ENCODE results near the gene CBX8. TPM values are rescaled to one million over a fixed set of nuclear protein-coding genes. Genes with fewer than 3 reads are reported as not detected.
A peak's percentile ranks its signal among the peaks of the same experiment; 100 is the strongest.

CBX8 gene
- total RNA-seq, 1 experiment from 2014 or later, result 2.0 TPM

DNA sequence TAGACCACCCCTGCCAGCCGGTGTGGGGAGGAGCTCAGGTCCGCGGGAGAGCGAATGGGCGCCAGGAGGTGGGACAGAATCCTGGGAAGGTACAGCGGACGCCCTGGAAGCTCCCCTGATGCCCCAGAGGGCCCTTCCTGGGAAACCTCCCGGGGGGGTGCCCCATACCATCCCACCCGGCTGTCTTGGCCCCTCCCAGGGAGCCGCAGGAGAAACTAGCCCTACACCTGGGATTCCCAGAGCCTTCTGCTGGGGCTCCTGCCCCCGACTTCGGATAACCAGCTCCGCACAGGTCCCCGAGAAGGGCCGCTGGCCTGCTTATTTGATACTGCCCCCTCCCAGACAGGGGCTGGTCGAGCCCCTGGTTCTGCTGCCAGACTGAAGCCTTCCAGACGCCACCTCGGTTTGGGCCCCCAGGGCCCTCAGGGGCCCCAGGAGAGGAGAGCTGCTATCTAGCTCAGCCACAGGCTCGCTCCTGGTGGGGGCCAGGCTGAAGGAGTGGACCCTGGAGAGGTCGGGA lies 45.3 kb upstream of the CBX8 start:
- H3K4me1 Mint-ChIP-seq, result peaks cover 20% of the 10 kb centered on the region
- peaks cover 84% of the 10 kb centered on the region for H3K27me3 Mint-ChIP-seq (ENCODE audit: low read depth)
- DNase-seq (ENCODE audit: low spot score), result peak; percentile 43
- no peaks in the 10 kb centered on the region for H3K36me3 Mint-ChIP-seq
- peak overlapping the region; percentile 54 for H3K4me3 Mint-ChIP-seq
- ChIA-PET CTCF (interaction anchor here (0.6 to 9.0 kb wide), 22 partner anchors 7 to 814 kb away, joined by 3 to 221 read pairs (median 8); partner anchors contain the start of gene CBX8), POLR2A (interaction anchor here (0.6 to 1.7 kb wide), 4 partner anchors 88 to 1060 kb away, joined by 3 to 5 read pairs (median 3); no protein-coding TSS in a partner anchor)
- no peak overlapping the region for H3K27ac Mint-ChIP-seq
- no peak for TF ChIP-seq KAT7 (CRISPR knock-in tag; IDR thresholded peaks at IDR 0.05; ENCODE audit: borderline replicate concordance)
- TF ChIP-seq SP1 (CRISPR knock-in tag; conservative IDR thresholded peaks at IDR 0.05), result no peak
- TF ChIP-seq, protein P1, sequence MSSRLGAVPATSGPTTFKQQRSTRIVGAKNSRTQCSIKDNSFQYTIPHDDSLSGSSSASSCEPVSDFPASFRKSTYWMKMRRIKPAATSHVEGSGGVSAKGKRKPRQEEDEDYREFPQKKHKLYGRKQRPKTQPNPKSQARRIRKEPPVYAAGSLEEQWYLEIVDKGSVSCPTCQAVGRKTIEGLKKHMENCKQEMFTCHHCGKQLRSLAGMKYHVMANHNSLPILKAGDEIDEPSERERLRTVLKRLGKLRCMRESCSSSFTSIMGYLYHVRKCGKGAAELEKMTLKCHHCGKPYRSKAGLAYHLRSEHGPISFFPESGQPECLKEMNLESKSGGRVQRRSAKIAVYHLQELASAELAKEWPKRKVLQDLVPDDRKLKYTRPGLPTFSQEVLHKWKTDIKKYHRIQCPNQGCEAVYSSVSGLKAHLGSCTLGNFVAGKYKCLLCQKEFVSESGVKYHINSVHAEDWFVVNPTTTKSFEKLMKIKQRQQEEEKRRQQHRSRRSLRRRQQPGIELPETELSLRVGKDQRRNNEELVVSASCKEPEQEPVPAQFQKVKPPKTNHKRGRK (CRISPR knock-in tag; IDR thresholded peaks at IDR 0.05; ENCODE audit: borderline replicate concordance), result no peak
- TF ChIP-seq GRHL2 (CRISPR knock-in tag; IDR thresholded peaks at IDR 0.05; ENCODE audit: insufficient replicate concordance, severe bottlenecking), result no peak
- TF ChIP-seq, protein P2, sequence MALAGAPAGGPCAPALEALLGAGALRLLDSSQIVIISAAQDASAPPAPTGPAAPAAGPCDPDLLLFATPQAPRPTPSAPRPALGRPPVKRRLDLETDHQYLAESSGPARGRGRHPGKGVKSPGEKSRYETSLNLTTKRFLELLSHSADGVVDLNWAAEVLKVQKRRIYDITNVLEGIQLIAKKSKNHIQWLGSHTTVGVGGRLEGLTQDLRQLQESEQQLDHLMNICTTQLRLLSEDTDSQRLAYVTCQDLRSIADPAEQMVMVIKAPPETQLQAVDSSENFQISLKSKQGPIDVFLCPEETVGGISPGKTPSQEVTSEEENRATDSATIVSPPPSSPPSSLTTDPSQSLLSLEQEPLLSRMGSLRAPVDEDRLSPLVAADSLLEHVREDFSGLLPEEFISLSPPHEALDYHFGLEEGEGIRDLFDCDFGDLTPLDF (CRISPR knock-in tag; IDR thresholded peaks at IDR 0.05), result no peak
- TF ChIP-seq CREM (CRISPR knock-in tag; IDR thresholded peaks at IDR 0.05), result no peak
- TF ChIP-seq GTF2I (CRISPR knock-in tag; conservative IDR thresholded peaks at IDR 0.05), result no peak
- no peak for TF ChIP-seq JUN (CRISPR knock-in tag; IDR thresholded peaks at IDR 0.05)
- no peak for TF ChIP-seq ZNF263 (CRISPR knock-in tag; IDR thresholded peaks at IDR 0.05; ENCODE audit: low read depth)
- no peak for TF ChIP-seq PRRX2 (CRISPR knock-in tag; IDR thresholded peaks at IDR 0.05)
- no peak for TF ChIP-seq HMGA2 (CRISPR knock-in tag; IDR thresholded peaks at IDR 0.05)
- TF ChIP-seq ZNF317 (CRISPR knock-in tag; IDR thresholded peaks at IDR 0.05; ENCODE audit: borderline replicate concordance, low read depth), result no peak
- no peak for TF ChIP-seq GABPB1 (CRISPR knock-in tag; IDR thresholded peaks at IDR 0.05)
- TF ChIP-seq RORB (CRISPR knock-in tag; IDR thresholded peaks at IDR 0.05), result no peak
- no peak for TF ChIP-seq ZNF423 (CRISPR knock-in tag; IDR thresholded peaks at IDR 0.05)
- no peak for TF ChIP-seq ZNF121 (CRISPR knock-in tag; IDR thresholded peaks at IDR 0.05)
- no peaks in the 10 kb centered on the region for H3K9me3 Mint-ChIP-seq
- ATAC-seq, result no peak

- DNase-seq (ENCODE audit: low spot score) (peak; percentile 54), ATAC-seq (no peak)
- Mint-ChIP-seq H3K27me3 (ENCODE audit: low read depth) (peaks cover 89% of the 10 kb centered on the region), H3K36me3 (no peaks in the 10 kb centered on the region), H3K4me3 (peak overlapping the region; percentile 54), H3K27ac (no peak overlapping the region), H3K9me3 (no peaks in the 10 kb centered on the region), H3K4me1 (peaks cover 24% of the 10 kb centered on the region)
- TF ChIP-seq GRHL2 (CRISPR knock-in tag; IDR thresholded peaks at IDR 0.05; ENCODE audit: insufficient replicate concordance, severe bottlenecking) (no peak), NR2C2 (CRISPR knock-in tag; IDR thresholded peaks at IDR 0.05) (no peak), OVOL2 (CRISPR knock-in tag; IDR thresholded peaks at IDR 0.05; ENCODE audit: borderline replicate concordance) (no peak), ZBTB21 (CRISPR knock-in tag; IDR thresholded peaks at IDR 0.05; ENCODE audit: borderline replicate concordance) (no peak), ZNF219 (CRISPR knock-in tag; IDR thresholded peaks at IDR 0.05; ENCODE audit: borderline replicate concordance) (0 out of 2 replicates have a peak, but pooled peaks have one; percentile 31), TP53 (CRISPR knock-in tag; IDR thresholded peaks at IDR 0.05) (no peak), GABPB1 (CRISPR knock-in tag; IDR thresholded peaks at IDR 0.05) (peak; percentile 44; the same call in 1 of the 2 replicates)
- TF ChIP-seq, protein P1 (CRISPR knock-in tag; IDR thresholded peaks at IDR 0.05; ENCODE audit: borderline replicate concordance), result no peak
- TF ChIP-seq, protein P3, sequence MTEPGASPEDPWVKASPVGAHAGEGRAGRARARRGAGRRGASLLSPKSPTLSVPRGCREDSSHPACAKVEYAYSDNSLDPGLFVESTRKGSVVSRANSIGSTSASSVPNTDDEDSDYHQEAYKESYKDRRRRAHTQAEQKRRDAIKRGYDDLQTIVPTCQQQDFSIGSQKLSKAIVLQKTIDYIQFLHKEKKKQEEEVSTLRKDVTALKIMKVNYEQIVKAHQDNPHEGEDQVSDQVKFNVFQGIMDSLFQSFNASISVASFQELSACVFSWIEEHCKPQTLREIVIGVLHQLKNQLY (CRISPR knock-in tag; IDR thresholded peaks at IDR 0.05), result no peak
- CTCF ChIA-PET, result interaction anchor here (0.5 to 9.0 kb wide), 35 partner anchors 6 to 1481 kb away, joined by 3 to 221 read pairs (median 6); partner anchors contain the start of gene CBX8
- POLR2A ChIA-PET, result interaction anchor here (0.6 to 1.7 kb wide), 4 partner anchors 87 to 1059 kb away, joined by 3 to 5 read pairs (median 3); no protein-coding TSS in a partner anchor
Observed at GRCh38 chr17:79841369-79842135, 44.7 kb upstream of the CBX8 start.

All from WTC11 (cell line).